ENCODE measurements around the gene SLC16A1. TPM values are rescaled to one million over a fixed set of nuclear protein-coding genes. Genes with fewer than 3 reads are reported as not detected.

SLC16A1 gene
- total RNA-seq, 1 experiment from 2014 or later = 104 TPM

- H3K27me3 ChIP-seq = no peaks in the 10 kb centered on the region
- no peak overlapping the region for H3K4me3 ChIP-seq
- no peaks in the 10 kb centered on the region for H3K36me3 ChIP-seq
- DNase-seq = no peak
- H3K9me3 ChIP-seq = no peaks in the 10 kb centered on the region
Observed at GRCh38 chr1:112879834-112880233, 76.2 kb downstream of the SLC16A1 start.

- H3K27me3 ChIP-seq = no peaks in the 10 kb centered on the region
- H3K9me3 ChIP-seq = no peaks in the 10 kb centered on the region
- H3K36me3 ChIP-seq = no peaks in the 10 kb centered on the region
- no peak for DNase-seq
- H3K4me3 ChIP-seq = no peak overlapping the region
Observed at GRCh38 chr1:112878321-112878720, 77.7 kb downstream of the SLC16A1 start.

GRCh38 chr1:112877750-112878149 is 78.2 kb downstream of the SLC16A1 start:
- H3K27me3 ChIP-seq = no peaks in the 10 kb centered on the region
- no peak overlapping the region for H3K4me3 ChIP-seq
- DNase-seq = no peak
- H3K36me3 ChIP-seq = no peaks in the 10 kb centered on the region
- no peaks in the 10 kb centered on the region for H3K9me3 ChIP-seq

- Histone ChIP-seq H3K4me3 (no peak overlapping the region), H3K9me3 (no peaks in the 10 kb centered on the region), H3K36me3 (no peaks in the 10 kb centered on the region), H3K27me3 (no peaks in the 10 kb centered on the region)
- no peak for DNase-seq
Observed at GRCh38 chr1:112876315-112876714, 79.7 kb downstream of the SLC16A1 start.

- Histone ChIP-seq H3K9me3 (no peaks in the 10 kb centered on the region), H3K36me3 (no peaks in the 10 kb centered on the region), H3K27me3 (no peaks in the 10 kb centered on the region), H3K4me3 (no peak overlapping the region)
- DNase-seq = no peak
Observed at GRCh38 chr1:112872551-112872962, 83.4 kb downstream of the SLC16A1 start.

GRCh38 chr1:112870887-112871646 is 84.9 kb downstream of the SLC16A1 start:
- no peak for DNase-seq
- no peak overlapping the region for H3K4me3 ChIP-seq
- H3K27me3 ChIP-seq = no peaks in the 10 kb centered on the region
- H3K36me3 ChIP-seq = no peaks in the 10 kb centered on the region
- H3K9me3 ChIP-seq = no peaks in the 10 kb centered on the region

GRCh38 chr1:112869895-112870294 is 86.1 kb downstream of the SLC16A1 start:
- H3K27me3 ChIP-seq = no peaks in the 10 kb centered on the region
- no peaks in the 10 kb centered on the region for H3K36me3 ChIP-seq
- DNase-seq = no peak
- no peak overlapping the region for H3K4me3 ChIP-seq
- H3K9me3 ChIP-seq = no peaks in the 10 kb centered on the region

- no peaks in the 10 kb centered on the region for H3K36me3 ChIP-seq
- H3K27me3 ChIP-seq = no peaks in the 10 kb centered on the region
- DNase-seq = no peak
- no peak overlapping the region for H3K4me3 ChIP-seq
- H3K9me3 ChIP-seq = no peaks in the 10 kb centered on the region
Observed at GRCh38 chr1:112868191-112868590, 87.8 kb downstream of the SLC16A1 start.

- Histone ChIP-seq H3K9me3 (no peaks in the 10 kb centered on the region), H3K27me3 (no peaks in the 10 kb centered on the region), H3K4me3 (no peak overlapping the region), H3K36me3 (no peaks in the 10 kb centered on the region)
- no peak for DNase-seq
Observed at GRCh38 chr1:112866981-112867380, 89.0 kb downstream of the SLC16A1 start.

GRCh38 chr1:112866151-112866550 is 89.8 kb downstream of the SLC16A1 start:
- DNase-seq = peak; percentile 27
- Histone ChIP-seq H3K36me3 (no peaks in the 10 kb centered on the region), H3K4me3 (no peak overlapping the region), H3K27me3 (no peaks in the 10 kb centered on the region), H3K9me3 (no peaks in the 10 kb centered on the region)

- Histone ChIP-seq H3K36me3 (no peaks in the 10 kb centered on the region), H3K9me3 (no peaks in the 10 kb centered on the region), H3K4me3 (no peak overlapping the region), H3K27me3 (no peaks in the 10 kb centered on the region)
- DNase-seq = no peak
Observed at GRCh38 chr1:112862753-112863426, 93.1 kb downstream of the SLC16A1 start.

Other genes starting within 250 kb of the SLC16A1 start
- gene RHOC, start 249.1 kb downstream of the SLC16A1 start, total RNA-seq (2014; rRNA removed; shearing (Covaris generic); ENCODE audit: low replicate concordance) = 568 and 693 TPM in 2 replicates
- gene PPM1J, start 240.9 kb downstream of the SLC16A1 start, total RNA-seq (2014; rRNA removed; shearing (Covaris generic); ENCODE audit: low replicate concordance) = 2.4 and 2.7 TPM in 2 replicates
- gene LRIG2, start 117.0 kb upstream of the SLC16A1 start, total RNA-seq (2014; rRNA removed; shearing (Covaris generic); ENCODE audit: low replicate concordance) = 4.0 and 4.5 TPM in 2 replicates